Fibroblast of pulmonary artery (primary cell): ENCODE measurements around the gene CAPN15.

ENCODE experiments used
- DNase-seq: peaks from one replicate; pipeline ENCODE4 v3.0.0-alpha.2; 2010; ENCODE audit warnings: low read depth
- H3K4me3 ChIP-seq: replicated peaks from 2 replicates; pipeline ENCODE4 v1.5.1; 2011; ENCODE audit warnings: low read depth, mild to moderate bottlenecking, control low read depth, low read length, moderate library complexity
- TF ChIP-seq, protein P1 (sequence below): IDR thresholded peaks from 2 replicates; pipeline ENCODE4 v1.5.1; 2011; ENCODE audit warnings: mild to moderate bottlenecking, control low read depth, low read length, inconsistent platforms; ENCODE audit errors: missing control alignments

CAPN15 gene

DNA sequence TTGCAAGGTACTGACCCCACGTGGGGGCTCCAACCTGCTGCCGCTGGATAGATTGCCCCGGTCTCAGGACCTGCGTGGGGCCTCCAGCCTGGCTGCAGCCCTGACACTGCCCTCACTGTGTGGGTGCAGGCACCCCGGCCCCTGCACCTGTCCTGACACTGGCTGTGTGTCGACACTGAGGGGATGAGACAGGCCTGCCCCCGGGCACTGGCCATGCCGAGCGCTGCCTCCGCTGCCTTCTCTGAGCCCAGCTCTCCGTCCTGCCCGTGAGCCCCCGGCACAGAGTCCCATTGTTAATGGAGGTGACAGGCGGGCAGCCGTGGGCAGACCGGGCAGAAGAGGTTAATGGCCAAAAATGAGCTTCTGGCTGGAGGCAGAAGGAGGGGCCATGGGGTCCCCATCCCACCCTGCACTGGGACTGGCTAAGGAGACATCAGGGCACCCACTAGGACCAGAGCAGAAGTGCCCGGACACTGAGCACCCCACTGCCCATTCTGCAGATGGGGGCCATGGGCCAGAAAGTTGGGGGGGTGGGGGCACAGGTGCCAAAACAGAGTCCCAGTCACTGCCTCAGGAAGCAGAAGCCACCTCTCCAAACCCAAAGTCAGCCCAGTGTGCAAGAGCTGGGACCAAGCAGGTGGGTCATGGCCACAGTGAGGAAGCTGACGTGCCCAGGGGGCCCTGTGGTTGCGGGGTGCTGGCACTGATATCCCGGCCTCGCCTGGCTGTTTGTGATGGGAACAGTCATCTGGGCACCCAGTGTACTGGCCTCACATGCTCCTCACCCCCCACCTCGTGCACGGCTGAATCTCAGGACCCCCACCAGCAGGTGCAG lies 30.2 kb downstream of the CAPN15 start:
- DNase-seq = no peak
- H3K4me3 ChIP-seq = no peak overlapping the region
- TF ChIP-seq, protein P1, sequence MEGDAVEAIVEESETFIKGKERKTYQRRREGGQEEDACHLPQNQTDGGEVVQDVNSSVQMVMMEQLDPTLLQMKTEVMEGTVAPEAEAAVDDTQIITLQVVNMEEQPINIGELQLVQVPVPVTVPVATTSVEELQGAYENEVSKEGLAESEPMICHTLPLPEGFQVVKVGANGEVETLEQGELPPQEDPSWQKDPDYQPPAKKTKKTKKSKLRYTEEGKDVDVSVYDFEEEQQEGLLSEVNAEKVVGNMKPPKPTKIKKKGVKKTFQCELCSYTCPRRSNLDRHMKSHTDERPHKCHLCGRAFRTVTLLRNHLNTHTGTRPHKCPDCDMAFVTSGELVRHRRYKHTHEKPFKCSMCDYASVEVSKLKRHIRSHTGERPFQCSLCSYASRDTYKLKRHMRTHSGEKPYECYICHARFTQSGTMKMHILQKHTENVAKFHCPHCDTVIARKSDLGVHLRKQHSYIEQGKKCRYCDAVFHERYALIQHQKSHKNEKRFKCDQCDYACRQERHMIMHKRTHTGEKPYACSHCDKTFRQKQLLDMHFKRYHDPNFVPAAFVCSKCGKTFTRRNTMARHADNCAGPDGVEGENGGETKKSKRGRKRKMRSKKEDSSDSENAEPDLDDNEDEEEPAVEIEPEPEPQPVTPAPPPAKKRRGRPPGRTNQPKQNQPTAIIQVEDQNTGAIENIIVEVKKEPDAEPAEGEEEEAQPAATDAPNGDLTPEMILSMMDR = no peak

DNA sequence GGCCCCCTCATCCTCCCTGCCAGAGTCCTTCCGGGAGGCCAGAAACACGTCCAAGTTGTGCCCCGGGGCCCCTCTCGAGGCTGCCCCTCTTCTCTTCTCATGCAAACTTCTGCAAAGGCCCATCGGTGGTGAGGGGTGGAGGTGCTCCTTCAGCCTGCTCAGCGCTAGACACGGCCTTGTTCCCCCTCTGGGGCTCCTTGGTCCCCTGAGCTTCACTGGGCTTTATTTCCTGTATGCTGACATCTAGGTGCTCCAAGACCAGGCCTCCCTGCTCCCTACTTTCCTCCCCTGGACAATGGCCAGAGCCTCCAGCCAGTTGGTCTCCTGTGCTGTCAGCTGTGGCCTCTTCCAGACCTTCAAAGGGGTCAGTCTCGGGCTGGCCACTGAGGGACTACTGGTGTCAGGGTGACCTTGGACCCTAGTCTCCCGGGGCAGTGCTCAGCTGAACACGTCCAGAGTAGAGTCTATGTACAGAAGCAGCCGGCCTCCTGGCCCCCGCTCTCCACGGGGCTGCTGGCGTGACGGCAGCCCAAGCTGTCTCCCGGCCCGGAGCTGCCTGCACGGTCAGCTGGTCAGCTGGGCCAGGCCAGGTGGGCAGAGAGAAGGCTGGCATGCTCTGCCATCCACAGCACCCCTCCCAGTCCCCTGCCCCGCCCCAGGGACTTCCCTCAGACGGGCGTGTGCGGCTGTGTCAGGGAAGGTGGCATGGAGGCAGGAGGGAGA lies 30.9 kb downstream of the CAPN15 start:
- no peak for DNase-seq
- TF ChIP-seq, protein P1 = no peak
- H3K4me3 ChIP-seq = no peak overlapping the region

DNA sequence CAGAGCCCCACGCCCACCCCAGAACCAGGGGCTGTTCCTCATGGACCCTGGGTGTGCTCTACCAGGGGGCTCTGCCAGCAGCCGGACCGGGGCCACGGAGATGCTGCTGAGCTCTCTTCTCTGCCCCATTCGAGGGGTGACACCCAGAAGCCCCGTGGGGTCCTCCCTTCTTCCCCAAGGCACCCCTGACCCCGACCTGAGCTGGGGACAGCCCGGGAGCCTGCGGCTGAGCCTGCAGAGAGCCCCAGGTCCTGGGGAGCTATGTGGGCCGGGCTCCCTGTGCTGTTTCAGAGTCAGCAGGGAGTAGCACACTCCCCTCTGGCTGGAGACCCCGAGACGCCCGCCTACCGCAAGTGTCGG lies 31.5 kb downstream of the CAPN15 start:
- H3K4me3 ChIP-seq = no peak overlapping the region
- DNase-seq = no peak
- TF ChIP-seq, protein P1 = no peak

DNA sequence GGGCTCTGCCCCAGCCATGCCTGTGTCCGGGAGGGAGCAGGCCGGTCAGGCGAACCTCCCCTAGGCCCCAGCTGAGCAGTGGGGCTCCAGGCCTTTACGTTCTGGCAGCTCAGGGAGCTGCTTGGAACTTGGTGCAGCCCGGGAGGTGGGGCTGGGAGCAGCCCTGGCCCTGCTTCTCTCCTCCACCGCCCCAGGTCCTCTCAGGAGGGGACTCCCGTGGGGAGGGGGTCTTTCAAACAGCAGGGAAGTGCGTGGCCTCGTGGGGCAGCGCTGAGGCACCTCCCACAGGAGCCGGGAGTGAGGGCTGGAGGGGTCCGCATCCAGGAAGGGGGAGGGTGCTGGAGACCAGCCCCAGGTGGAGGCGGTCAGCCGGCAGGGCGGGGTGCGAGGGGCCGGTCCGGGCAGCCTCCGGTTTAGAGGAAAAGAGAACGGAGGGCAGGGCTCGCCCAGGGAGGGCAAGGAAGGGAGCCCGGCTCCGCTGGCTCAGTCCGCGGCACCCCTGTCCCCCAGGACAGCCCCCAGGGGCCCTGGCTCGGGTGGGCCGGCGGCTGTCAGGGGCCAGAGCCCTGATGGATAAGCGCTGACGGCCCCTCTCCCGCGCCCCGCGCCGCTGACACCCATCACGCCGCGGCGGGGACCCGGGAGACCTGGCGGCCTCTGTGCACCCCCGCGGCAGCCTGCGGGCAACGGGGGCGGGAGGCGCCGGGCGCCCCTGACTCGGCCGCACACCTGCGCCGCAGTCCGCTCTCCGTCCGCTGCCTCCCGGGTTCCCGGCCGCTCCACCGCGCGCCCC lies 32.1 kb downstream of the CAPN15 start:
- TF ChIP-seq, protein P1 = no peak
- no peak overlapping the region for H3K4me3 ChIP-seq
- no peak for DNase-seq

DNA sequence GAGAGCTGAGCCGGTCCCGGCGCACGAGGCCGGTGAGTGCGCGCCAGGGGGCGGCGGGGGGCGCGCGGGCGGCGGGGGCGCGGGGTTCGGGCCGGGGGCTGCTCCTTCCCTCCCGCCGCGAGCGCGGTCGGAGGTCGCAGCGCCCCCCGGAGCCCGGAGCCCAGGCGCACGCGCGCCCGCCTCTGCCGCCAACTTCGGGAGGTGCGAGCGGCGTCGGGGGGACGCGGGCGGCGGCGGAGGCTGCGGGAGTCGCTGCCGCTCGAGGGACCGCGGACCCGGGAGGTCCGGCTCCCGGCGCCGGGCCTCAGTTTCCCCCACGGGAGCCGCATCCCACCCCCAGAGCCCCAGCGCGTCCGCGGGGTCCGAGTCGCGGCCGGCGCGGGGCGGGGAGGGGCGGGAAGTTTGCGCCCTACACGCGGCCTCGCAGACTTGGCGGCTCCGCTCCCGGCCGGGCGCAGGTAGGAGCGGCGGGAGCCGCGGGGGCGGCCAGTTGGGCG lies 32.7 kb downstream of the CAPN15 start, which contains the start of gene PRR35:
TSS of gene PRR35 (plus strand) at position 191 of the 497 bp plus-strand sequence. CDS start 2,901 bp downstream, outside the sequence.
- TF ChIP-seq, protein P1 = no peak
- H3K4me3 ChIP-seq = no peak within 1 kb of the TSS
- DNase-seq = no peak

DNA sequence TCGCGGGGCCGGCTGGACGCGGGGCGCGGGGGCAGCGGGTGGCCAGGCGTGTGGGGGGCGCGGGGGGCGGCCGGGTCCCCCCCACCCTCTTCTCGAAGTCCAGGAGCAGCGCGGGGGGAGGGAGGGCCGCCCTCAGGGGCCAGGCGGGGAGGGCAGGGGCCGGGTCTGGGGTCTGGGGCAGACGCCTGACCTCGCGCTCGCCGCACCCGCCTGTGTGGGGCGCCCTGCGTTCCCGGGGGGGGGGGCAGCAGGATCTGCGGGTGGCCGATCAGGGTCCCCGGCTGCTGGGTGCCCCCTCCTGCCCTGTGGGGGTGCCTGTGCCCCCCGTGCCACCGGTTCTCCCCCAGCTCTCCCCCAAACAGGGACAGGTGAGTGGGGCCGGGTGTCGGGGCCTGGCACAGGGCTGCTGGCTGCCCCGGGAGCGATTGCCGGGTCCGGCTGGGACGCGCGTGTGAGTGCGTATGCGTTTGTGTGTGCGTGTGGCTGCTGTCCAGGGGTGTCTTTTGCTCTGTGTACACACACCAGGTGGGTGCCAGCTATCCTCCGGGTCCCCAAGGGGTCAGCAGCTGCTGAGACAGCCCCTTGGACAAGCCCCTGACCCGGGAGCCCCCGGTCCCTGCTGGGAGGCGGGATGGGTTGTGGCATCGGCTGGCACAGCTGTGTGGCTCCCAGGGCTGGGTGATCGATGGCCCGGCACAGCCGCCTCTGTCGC lies 33.3 kb downstream of the CAPN15 start:
- no peak overlapping the region for H3K4me3 ChIP-seq
- DNase-seq = no peak
- TF ChIP-seq, protein P1 = no peak
